PC-9 (cell line): ENCODE measurements around the gene TOX3.

Source experiments
- EZH2 ChIP-seq: fragments of 200-600 bp; sonication (generic); IDR thresholded peaks from 2 replicates; pipeline ENCODE4 v1.8.0; 2017; ENCODE audit warnings: antibody characterized with exemption, low read depth
- TF ChIP-seq, protein P1 (sequence below): fragments of 200-600 bp; sonication (generic); conservative IDR thresholded peaks from 2 replicates; pipeline ENCODE4 v1.6.1; 2017; ENCODE audit warnings: mixed run types, antibody characterized with exemption, mild to moderate bottlenecking, moderate library complexity

DNA sequence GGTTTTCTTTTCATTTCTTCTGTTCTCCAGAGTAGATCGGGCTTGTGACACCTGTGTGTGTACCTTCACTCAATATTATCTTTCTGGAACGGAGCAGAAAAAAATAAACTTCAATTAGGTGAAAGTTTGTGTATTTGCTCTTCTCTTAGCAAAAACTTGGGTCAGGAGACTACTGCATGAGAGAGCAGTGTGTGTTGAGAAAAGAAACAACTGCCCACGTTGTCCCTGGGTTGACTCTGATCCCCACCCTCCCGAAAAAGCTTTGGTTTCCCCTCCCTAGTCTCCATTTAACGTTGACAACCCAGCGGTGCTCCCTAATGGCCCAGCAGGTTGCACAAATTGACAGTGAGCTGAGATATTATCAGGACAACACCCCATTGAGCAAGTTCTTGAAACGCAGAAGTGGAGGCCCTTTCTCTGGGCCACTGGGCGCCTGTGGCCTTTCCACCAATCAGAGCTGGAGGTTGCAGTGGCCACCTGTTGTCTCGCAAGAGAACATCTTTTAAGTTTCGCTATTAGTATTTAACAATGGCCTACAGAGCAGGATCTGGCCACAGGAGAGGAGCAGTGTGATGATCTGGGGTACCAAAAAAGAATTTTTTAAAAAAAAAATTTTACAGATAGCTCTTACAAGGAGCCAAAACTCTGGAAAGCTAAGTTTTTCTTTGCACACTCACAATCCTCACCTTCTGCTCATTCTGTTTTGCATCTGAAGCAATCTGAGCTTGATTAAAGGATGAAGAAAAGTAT lies 1.5 kb upstream of the TOX3 start:
- TF ChIP-seq, protein P1, sequence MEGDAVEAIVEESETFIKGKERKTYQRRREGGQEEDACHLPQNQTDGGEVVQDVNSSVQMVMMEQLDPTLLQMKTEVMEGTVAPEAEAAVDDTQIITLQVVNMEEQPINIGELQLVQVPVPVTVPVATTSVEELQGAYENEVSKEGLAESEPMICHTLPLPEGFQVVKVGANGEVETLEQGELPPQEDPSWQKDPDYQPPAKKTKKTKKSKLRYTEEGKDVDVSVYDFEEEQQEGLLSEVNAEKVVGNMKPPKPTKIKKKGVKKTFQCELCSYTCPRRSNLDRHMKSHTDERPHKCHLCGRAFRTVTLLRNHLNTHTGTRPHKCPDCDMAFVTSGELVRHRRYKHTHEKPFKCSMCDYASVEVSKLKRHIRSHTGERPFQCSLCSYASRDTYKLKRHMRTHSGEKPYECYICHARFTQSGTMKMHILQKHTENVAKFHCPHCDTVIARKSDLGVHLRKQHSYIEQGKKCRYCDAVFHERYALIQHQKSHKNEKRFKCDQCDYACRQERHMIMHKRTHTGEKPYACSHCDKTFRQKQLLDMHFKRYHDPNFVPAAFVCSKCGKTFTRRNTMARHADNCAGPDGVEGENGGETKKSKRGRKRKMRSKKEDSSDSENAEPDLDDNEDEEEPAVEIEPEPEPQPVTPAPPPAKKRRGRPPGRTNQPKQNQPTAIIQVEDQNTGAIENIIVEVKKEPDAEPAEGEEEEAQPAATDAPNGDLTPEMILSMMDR, result no peak
- no peak for TF ChIP-seq EZH2
